ENCODE measurements around the gene PCSK5.

DNA sequence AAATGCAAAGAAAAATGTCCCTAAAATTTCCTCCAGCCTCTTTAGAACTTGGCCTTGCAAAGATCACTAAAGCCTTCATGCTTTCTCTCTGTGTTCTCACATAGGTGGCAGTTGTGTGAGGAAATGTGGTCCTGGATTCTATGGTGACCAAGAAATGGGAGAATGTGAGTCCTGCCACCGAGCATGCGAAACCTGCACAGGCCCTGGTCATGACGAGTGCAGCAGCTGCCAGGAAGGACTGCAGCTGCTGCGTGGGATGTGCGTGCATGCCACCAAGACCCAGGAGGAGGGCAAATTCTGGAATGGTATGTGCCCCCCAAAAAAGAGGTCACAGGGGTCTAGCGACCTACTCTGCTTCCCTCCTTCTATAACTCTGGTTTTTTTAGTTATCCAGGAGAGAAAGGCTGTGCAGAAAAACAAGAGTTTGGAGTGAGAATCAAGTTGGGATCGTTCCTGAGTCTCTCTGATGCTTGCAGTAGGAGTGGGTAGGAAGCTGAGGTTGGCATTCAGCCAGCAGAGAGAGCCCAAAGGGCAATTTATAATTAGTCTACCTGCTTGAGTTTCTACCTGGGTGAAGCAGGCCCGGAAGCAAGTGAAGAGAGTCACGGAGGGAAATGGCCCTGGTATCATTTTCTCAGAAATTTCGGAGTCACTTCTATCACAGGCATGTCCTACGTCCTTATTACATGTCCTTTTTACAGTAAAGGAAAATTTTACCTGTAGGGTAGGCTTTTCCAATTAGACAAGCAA is 406.3 kb downstream of the PCSK5 start:
- TF ChIP-seq, protein P1, sequence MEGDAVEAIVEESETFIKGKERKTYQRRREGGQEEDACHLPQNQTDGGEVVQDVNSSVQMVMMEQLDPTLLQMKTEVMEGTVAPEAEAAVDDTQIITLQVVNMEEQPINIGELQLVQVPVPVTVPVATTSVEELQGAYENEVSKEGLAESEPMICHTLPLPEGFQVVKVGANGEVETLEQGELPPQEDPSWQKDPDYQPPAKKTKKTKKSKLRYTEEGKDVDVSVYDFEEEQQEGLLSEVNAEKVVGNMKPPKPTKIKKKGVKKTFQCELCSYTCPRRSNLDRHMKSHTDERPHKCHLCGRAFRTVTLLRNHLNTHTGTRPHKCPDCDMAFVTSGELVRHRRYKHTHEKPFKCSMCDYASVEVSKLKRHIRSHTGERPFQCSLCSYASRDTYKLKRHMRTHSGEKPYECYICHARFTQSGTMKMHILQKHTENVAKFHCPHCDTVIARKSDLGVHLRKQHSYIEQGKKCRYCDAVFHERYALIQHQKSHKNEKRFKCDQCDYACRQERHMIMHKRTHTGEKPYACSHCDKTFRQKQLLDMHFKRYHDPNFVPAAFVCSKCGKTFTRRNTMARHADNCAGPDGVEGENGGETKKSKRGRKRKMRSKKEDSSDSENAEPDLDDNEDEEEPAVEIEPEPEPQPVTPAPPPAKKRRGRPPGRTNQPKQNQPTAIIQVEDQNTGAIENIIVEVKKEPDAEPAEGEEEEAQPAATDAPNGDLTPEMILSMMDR (IDR thresholded peaks at IDR 0.05; ENCODE audit: borderline replicate concordance, extremely low read depth, low read length, poor library complexity, severe bottlenecking), result no peak
- no peak for TF ChIP-seq EZH2 (IDR thresholded peaks at IDR 0.05; ENCODE audit: borderline replicate concordance, low read depth, low read length, severe bottlenecking)

All from DND-41 (cell line).